ENCODE results near the gene PLCB3.

DNA sequence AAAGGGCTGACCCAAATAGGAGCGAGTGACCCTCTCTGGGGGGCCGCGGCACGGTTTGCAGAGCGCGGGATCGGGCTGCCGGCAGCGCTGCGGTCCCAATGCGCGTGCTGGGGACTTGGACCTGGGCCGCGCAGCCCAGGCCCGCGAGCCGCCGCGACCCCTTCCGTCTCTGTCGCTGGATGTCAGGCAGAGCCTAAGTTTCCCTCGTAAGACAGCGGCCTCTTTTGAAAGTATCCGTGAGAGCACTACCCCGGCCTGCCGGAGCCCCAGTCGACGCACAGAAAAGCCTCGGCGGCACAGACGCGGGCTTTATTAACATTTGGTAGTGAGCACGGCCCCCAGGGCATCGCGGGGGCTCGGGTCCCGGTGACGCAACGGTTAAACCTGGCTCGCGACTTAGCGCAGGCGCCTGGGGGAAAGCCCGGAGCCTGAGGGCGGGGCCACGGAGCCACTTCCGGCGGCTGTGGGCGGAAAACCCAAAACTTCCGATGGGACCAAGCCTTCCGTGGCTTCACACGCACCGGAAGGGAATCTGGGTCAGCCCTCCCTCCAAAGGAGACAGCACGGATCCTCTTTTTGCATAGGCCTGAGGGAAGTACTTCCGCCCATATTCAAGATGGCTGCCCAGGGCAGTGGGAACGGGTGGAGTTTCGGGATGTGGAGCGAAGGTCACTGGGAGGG is 18.4 kb downstream of the PLCB3 start:
- TF ChIP-seq, protein P1, sequence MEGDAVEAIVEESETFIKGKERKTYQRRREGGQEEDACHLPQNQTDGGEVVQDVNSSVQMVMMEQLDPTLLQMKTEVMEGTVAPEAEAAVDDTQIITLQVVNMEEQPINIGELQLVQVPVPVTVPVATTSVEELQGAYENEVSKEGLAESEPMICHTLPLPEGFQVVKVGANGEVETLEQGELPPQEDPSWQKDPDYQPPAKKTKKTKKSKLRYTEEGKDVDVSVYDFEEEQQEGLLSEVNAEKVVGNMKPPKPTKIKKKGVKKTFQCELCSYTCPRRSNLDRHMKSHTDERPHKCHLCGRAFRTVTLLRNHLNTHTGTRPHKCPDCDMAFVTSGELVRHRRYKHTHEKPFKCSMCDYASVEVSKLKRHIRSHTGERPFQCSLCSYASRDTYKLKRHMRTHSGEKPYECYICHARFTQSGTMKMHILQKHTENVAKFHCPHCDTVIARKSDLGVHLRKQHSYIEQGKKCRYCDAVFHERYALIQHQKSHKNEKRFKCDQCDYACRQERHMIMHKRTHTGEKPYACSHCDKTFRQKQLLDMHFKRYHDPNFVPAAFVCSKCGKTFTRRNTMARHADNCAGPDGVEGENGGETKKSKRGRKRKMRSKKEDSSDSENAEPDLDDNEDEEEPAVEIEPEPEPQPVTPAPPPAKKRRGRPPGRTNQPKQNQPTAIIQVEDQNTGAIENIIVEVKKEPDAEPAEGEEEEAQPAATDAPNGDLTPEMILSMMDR (IDR thresholded peaks at IDR 0.05) = no peak
- TF ChIP-seq POLR2A (IDR thresholded peaks at IDR 0.05) = peak in 1 of 2 donors; percentile 22
- TF ChIP-seq EP300 (IDR thresholded peaks at IDR 0.05) = peak in 1 of 4 donors; percentile 62
- TF ChIP-seq POLR2AphosphoS5 (IDR thresholded peaks at IDR 0.05) = peak; percentile 62 to 87 (median 82)

Data from sigmoid colon (tissue), 4 donors.